Colon (tissue), 2 donors: ENCODE measurements around the gene RPLP2.

Source experiments
- FAIRE-seq: peaks from 2 replicates; lab custom pipeline; 2012; peaks lifted over from hg19 to GRCh38; lab: Jason Lieb, UNC
- donor health status: control.
- donor health status: control.

Gene RPLP2

DNA sequence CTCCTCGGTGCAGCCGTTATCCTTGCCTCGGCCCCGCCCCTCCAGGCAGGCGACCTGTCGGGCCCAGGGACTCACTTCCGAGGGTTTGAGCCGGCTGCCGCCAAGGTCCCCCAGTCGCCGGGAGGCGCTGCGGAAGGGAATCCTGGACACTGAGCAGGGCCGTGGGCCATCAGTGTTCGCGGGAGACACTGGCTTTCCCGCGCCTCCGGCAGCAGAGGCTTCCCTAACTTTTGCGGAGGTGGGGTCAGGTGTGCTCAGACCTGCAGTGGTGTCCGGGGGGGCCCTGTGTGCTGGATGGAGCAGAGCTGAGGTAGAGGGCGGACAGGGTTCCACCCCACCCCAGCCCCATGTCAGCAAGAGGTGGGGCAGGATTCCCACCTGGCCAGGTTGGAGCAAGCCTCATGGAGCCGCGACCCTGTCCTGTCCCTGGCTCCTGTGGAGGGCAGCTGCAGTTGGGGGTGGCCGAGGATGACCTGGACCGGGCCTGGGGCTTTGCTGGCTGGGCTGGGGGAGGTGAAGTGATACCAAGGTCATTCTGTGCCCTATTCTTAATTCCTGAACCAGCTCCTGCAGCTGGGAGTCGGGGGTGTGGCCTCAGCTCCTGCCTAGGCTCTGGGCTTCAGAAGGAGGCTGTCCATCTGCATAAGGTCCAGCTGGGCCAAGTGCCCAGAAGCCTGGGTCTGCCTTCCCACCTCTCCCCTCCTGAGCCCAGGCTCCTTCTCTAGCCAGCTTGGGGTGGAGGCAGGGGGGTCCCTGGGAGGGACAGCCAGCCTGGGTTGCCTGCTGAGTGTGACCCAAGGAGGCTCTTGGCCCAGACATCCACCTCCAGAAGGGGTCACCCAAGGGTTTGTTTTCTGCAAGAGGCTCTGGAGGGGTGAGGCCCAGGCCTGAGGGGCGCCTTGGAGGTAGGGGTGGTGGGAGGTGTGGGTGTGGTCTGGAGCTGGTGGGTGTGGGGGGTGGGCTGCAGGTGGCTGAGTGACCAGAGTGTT, 41.3 kb downstream of the RPLP2 start:
- FAIRE-seq: no peak

GRCh38 chr11:852762-853161, 43.0 kb downstream of the RPLP2 start:
- FAIRE-seq: no peak

DNA sequence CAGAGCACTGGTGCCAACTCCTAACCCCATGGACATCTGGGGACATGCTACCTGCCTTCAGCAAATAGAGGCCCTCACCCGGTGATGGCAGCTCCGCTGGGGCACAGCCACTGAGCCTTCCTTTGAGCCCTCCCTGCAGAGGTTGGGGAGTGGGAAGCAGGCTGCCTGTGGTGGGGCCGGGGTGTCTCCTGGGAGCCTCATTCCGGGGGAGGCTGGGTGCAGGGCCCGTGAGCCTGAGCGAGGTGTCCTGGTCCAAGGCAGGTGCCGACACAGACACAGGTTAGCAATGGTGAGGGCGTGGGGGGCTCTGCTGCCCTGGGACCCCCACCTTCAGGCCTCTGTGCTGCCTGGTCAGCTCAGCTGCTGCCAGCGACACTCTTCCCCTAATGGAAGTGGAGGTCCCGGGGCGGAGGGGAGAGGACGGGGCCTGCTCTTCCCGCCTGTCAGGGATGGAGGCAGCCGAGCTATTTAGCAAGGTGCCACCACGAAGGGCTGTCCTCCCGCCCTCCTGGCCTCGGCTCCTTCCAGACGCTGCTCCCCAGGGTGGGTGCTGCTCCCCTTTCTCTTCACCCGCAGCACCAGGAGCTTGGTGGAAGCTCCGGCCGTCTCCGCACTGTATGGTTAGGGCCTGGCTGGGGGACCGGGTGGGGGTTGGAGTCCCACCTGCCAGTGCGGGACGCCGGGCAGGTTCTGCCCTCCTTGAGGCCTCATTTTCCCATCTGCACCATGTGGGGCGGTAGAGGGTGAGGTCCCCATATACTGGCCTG, 44.1 kb downstream of the RPLP2 start:
- FAIRE-seq: no peak

DNA sequence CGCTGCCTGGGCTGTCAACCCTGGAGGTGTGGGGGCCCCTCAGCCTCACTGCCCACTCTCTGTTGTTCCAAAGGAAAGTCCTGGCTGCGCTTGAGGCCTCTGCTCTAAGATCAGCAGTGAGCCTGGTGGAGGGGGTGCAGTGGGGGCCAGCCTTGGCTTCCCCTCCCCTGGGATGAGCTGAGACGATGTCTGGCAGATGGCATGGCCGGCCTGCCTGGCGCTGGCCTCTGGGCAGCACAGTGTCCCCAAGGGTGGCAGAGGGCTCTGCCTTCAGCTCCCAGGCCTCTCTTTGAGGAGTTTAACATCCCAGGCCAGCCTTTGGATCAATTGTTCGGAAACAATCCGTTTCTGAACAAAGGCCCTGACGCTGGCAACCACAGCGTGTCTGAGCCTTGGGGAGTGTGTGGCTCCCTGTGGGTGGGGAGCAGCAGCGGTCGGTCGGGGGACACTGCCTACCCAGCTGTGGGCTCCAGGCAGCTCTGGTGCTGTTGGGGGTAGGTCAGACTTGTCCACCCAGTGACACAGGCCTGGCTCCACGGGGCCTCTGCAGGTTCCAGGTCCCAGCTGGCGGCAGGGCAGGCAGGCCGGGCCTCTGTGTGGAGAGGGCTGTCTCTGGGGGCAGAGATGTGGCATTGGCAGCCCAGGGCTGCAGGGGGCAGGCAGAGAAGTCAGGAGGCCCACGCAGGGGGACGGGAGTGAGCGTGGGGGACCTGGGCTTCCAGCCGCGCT, 45.0 kb downstream of the RPLP2 start:
- no peak for FAIRE-seq

GRCh38 chr11:855330-855674, 45.5 kb downstream of the RPLP2 start:
- FAIRE-seq: no peak

GRCh38 chr11:855796-856195, 46.0 kb downstream of the RPLP2 start:
- FAIRE-seq: no peak

DNA sequence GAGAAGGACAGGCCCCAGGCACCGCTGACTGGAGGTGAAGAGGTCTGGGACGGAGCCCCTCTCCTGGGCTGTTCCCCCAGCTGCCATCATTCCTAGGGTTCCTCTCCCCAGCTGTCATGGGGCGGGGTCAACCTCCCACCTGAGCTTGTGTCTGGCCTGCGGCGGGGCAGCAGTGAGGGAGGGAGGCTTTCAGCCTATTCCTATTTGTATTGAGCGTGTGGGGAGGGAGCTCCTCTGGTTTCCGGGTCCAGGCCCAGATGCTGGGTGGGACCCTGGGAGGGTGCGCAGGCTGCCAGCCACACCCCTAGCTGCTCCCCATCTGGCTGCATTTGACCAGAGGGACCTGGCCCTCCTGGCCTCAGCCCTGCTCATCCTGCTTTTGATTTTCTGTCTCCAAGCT, 46.6 kb downstream of the RPLP2 start:
- FAIRE-seq: no peak

- FAIRE-seq: no peak
Observed at GRCh38 chr11:858053-858761, 48.4 kb downstream of the RPLP2 start.

DNA sequence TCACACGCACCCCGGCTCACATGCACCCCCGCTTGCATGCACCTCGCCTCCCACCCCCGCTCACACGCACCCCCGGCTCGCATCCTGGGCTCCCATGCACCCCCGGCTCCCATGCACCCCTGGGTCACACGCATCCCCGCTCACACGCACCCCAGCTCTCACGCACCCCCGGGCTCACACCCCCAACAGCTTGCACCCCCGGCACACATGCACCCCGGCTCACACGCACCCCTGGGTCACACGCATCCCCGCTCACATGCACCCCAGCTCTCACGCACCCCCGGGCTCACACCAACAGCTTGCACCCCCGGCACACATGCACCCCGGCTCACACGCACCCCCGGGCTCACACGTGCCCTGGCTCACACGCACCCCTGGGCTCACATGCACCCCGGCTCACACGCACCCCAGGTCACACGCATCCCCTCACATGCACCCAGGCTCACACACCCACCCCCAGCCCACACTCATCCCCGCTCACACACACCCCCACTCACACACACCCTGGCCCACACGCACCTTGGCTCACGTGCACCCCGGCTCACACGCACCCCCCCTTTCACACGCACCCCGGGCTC, 49.1 kb downstream of the RPLP2 start:
- FAIRE-seq: no peak

DNA sequence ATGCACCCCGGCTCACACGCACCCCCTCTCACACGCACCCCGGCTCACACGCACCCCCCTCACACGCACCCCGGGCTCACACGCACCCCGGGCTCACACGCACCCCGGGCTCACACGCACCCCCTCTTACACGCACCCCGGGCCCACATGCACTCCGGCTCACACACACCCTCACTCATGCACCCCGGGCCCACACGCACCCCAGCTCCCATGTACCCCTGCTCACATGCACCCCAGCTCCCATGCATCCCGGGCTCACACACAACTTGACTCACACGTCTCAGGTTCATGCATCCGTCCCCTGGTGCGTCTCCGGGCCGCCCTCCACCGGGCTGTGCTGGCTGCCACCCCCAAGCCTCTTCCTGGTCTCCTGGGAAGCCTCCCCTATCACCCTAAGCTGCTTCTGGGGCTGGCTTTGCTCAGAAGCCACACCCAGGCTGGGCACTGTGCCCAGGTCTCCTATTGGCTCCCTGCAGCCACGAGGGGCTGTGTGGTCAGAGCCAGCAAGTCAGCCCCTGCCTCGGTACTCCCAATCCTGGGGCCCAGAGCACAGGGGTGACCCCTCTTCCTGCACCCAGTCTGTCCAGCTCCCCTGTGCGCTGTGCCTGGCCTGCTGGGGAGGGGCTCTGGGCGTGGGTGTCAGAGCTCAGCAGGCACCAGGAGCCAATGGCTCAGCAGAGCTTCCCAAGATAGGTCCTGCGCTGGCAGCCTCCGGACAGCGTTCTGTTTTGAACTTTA, 49.8 kb downstream of the RPLP2 start:
- no peak for FAIRE-seq

GRCh38 chr11:860234-861104, 50.7 kb downstream of the RPLP2 start:
- FAIRE-seq: no peak

DNA sequence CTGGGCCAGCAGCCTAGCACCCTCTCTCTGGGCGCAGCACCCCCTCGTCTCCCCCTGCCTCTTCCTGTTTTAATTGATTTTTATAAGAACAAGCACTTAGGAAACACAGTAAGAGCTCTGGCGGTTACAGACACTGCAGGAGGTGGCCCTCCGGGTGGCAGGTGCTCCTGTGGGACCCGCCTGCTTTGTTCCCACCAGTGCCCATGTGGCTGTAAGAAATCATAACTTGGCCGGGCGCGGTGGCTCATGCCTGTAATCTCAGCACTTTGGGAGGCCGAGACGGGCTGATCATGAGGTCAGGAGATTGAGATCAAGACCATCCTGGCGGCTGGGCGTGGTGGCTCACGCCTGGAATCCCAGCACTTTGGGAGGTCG, 51.3 kb downstream of the RPLP2 start:
- no peak for FAIRE-seq

GRCh38 chr11:862081-862661, 52.4 kb downstream of the RPLP2 start:
- FAIRE-seq: no peak
